Activated CD4-positive, CD25-positive, alpha-beta regulatory T cell treated with anti-CD3 and anti-CD28 coated beads, Interleukin-2, amount 50 U/mL, for 24 hours (primary cell): ENCODE data around the gene ZNF624.
"Not testable (repeated sequence)": the region's sequence is repeated elsewhere in the genome, so short reads cannot be mapped to it uniquely, and the experiment has no call there.

Experiments used
- ATAC-seq, 2 donors: fragments of 150-1000 bp; cut with Tn5 transposase; one replicate each; pipeline ENCODE4 v1.10.0; 2021; ENCODE audit warnings: mild to moderate bottlenecking in 1 of 2, moderate library complexity in 1 of 2

ZNF624 gene

DNA sequence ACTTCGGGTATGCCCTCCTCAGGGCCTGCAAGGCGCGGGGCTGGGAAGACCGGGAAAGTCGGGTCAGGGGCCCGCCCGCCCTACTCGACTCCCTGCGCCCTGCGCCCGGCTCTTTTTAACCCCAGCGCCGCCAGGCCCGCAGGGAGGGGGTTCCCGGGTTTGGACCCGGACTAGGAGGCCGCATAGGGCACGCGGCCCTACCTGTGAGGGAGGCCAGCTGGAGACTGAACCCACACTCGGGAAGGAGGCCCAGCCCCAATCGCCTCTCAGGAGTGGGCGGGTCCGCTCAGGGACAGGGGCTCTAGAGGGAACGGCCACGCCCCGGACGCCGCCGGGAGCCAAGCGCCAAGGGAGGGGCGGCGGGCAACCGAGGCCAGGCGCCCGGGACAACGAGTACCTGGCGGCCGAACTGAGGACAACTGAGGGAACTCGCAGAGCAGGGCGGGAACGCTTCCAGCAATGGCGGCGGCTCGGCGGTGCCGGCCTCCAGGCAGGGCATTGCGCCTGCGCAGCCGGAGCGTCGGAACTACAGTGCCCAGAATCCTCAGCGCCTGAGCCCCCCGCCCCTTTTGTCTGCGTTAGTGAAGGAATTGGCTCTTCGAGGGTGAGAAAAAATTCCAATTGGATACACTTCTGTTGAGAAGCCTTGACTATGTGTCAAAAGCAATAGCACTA is at the start of gene ZNF624:
ZNF624 (minus strand) TSS at position 484 of the 675 bp plus-strand sequence.
- peak; percentile 97 to 98 for ATAC-seq

DNA sequence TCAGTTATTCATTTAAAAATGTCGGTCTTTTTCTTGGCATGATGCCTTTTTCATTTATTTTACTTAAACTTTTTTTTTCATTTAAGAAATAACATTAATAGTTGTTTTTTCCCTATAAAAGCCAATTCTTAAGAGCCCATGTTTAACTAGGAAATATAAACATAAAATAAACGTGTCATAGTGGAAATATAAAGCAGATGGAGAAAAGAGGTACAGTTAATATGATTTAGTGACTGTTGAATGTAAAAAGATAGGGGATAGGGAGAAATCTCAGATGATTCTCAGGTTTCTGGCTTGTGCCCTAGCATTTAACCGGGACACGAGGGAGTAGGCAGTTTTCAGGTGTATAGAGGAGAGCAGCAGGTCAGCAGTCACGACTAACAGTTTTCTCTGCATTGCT is 44.0 kb upstream of the ZNF624 start:
- ATAC-seq = not testable (repeated sequence)

DNA sequence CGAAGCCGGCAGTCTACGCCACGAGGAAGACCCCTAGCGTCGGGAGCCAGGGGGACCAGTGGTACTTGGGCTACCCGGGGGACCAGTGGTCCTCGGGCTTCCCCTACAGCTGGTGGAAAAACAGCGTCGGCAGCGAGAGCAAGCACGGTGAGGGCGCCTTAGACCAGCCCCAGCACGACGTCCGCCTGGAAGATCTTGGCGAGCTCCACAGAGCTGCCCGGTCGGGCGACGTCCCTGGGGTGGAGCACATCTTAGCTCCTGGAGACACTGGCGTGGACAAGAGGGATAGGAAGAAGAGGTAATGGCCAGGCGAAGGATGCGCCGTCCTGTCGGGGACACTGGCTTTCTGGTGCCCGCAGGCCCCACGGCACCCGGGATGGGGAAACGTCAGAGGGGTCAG is 36.8 kb upstream of the ZNF624 start:
- peak in 1 of 2 donors; percentile 28 for ATAC-seq

DNA sequence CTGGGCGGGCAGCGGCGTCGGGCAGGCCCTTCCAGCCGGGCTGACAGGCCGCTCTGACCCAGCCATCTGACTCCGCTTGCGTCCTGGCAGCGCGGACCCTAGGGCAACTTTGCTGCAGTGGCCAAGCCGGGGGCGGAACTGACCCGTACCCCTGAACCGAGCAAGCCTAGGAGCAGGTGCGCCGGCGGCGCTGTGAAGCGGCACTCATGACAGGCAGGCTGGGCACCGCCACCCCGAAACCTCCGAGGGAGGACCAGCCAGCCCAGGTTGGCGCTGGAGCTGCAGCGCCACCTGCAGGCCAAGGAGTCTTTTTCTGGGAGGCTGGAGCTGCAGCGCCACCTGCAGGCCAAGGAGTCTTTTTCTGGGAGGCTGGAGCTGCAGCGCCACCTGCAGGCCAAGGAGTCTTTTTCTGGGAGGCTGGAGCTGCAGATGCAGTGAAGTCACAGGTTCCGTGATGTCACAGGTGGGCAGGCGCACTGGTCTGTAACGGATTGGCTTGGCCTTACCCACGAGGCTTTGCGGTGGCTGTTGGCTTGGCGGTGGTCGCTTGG is 36.2 kb upstream of the ZNF624 start, which contains the start of gene CCDC144A:
CCDC144A (plus strand) TSS at position 511 of the 551 bp plus-strand sequence. CDS start 160 bp downstream, outside the sequence.
- ATAC-seq = peak; percentile 78 to 95

DNA sequence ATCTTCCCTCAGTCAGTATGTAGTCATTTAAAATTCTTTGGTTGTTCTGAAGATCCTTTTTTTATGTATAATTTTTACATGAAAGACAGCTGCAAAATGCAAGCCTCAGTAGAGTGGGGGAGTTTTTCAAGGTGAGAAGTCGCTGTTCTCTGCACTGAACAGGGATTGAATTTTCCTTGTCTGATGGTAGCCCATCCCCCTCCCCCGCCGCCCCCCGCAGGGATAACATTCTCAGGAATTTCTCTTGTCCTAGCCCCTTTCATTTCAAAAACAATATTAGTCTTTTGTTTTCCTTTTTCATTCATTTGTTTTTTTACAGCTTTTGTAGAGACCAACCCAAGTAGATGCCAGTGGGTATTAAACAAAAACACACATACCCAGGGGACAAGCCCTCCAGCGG is 33.5 kb upstream of the ZNF624 start:
- not testable (repeated sequence) for ATAC-seq

DNA sequence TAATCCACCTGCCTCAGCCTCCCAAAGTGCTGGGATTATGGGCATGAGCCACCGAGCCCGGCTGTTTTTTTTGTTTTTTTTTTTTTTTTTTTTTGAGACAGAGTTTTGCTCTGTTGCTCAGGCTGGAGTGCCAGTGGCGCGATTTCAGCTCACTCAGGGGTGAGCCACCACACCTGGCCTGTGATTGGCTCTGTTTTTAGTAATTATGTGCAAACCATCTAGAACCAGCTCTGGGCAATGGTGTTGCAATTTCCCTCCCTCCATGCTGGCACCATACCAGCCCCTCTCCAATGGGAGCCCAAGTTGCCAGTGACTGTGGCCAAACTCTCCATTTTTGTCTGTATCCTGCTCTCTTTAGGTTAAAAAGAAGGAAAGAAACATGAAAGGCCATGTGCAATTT is 32.4 kb upstream of the ZNF624 start:
- ATAC-seq = not testable (repeated sequence)

DNA sequence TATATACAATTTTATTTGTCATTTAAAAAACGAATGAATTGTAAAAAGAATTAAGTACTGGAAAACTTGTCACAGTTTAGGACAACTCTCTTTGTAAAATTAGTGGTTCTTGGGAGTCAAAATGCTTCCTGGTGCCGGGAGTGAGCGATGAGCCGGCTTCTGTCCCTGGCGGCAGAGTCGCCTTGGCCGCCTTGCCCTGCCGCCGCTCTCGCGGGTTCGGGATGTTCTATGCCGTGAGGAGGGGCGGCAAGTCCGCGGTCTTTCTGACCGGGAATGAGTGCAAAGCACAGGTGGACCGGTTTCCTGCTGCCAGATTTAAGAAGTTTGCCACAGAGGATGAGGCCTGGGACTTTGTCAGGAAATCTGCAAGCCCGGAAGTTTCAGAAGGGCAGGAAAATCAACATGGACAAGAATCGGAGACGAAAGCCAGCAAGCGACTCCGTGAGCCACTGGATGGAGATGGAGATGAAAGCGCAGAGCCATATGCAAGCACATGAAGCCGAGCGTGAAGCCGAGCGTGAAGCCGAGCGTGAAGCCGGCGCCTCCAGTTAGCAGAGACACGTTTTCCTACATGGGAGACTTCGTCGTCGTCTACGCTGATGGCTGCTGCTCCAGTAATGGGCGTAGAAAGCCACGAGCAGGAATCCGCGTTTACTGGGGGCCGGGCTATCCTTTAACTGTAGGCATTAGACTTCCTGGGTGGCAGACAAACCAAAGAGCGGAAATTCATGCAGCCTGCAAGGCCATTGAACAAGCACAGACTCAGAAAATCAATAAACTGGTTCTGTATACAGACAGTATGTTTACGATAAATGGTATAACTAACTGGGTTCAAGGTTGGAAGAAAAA is 29.9 kb upstream of the ZNF624 start:
- ATAC-seq = not testable (repeated sequence)

DNA sequence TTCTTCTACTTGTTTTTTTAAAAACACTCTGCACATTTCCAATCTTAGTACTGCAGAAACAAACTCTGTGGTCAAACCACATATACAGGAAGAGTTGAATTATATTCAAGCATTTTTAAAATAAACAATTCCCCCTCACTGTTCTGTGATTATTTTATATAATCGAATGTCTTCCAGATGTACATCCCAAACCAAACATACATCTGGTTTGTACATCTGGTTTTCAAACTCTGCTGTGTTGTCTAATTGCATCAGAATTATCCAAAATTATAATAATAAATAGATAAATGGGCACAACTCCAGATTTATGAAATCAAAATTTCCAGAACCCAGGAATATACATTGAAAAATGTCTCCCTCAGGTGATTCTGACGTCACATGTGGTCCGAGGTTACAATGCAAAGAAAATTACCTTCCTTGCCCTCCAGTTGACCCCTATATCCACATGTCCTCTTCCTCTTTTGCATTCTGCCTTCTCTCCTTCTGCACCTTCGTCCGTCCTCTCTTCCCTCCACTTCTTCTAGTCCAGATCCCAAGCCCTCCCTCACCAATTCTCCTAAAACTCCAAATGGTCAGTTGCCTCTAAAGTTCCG is 23.1 kb upstream of the ZNF624 start:
- no peak for ATAC-seq

DNA sequence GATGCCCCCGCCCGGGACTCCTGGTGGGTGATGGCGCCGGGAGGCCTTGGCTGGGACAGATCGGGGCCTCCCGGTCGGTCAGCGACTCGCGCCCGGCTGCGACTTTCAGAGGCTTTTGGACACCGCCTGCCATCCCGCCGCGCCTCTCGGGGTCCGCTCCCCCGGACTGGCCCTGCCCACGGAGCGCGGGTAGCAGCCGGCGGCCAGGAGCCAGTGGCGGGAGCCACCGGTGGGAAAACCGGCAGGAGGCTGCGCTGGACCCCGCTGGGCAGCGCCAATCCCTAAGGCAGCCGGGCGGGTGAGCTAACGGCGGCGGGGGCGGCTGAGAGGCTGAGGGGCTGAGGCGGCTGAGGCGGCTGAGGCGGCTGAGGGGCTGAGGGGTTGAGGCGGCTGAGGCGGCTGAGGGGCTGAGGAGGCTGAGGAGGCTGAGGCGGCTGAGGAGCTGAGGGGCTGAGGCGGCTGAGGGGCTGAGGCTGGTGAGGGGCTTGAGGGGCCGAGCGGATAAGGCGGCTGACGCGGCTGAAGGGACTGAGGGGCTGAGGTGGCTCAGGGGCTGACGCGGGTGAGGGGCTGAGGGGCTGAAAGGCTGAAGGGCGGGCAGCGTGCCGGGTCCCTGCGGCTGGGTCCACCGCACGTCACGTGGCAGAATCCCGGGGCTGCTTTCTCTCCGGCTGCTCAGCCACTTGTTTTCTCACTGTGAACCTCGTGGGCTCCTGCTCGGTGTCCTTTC is 13.4 kb upstream of the ZNF624 start:
- ATAC-seq = not testable (repeated sequence)

DNA sequence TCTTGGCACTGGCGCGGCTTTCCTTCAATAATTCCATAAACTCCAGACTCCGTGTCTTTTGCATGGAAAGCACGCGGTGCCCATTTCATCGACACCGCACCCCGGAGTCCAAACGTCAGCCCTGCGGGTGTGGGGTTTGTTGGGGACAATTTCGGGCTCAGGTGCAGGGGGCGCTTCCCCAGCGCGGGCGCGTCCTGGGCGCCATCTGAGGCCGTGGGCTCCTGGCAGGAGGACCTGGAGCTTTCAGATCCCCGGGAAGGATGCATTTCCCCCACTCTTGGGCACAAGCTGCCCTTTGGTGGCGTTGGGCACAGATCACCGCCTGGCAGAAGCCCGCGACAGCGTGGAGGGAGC is 12.9 kb upstream of the ZNF624 start:
- ATAC-seq = not testable (repeated sequence)

DNA sequence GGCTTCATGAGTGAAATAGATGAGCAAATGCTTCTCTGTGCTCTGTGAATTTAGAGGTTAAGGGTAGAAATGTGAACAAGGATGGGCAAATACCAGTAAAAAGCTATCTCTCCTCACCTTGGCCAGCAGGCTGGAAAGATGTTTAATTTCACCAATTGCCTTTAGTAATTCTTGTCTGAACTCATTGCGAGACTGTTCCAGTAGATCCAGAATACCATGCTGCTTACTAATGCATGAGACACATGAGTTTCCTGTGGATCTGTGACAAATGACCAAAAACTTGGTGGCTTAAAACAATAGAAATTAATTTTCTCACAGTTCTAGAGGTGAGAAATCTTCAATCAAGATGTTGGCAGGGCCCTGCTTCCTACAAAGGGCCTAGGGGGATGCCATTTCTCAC is 9.3 kb upstream of the ZNF624 start:
- ATAC-seq = no peak

DNA sequence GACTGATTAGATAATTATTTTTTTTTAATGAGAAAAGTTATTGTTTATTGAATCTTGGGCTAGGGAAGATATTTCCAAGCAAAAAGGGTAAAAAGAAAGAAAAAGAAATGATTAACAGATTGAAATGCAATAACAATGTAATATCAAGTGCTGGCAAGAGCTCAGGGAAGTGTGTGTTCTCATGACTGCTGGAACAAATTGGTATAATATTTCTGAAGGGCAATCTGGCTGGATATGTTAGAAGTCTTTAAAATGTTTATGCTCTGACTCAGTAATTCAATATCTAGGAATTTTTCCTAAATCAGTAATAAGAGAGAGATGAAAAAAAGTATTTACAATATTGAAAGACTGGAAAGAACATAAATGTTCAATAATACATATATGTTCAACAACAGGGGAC is 7.6 kb upstream of the ZNF624 start:
- no peak for ATAC-seq

DNA sequence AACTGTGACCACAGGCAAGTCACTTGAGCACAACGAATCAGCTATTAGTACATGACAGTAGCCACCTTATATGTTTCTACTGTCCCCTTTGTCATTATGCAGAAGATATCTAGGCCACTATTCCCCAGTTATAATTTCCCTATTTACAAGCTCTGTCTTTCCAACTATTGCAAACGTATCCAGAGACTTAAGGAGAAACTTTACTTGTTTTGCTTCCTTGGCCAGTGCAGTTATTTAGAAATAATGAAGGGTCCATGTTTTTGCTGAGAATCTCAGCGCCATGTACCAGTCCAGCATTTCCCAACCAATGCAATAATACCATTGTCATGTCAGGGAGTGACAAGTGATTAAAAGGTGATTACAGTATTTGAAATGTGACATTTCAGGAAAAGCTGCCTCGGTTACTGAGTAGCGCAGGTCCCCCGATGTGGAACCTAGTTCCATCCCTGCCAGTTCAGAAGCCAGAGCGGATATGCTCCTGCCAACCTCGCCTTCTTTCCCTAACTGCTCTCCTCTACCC is 743 bp downstream of the ZNF624 start:
- ATAC-seq = no peak

DNA sequence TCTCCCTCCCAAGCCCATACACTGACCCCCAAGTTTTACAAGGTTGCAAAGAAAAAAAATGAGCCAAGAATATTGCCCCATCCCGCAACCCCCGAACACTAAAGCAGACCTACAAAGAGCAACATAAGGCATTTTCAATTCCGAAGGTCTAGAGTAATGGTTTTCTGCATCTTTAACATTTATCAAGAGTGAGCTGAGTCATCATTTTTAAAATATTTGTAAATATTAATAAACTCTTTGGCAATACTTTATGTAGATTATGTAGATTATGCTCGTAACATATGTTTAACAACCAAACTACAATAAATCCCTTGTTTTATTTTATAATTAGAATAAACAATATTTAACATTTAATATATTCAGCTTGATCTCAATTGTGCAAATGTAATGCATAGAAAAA is 1.4 kb downstream of the ZNF624 start:
- ATAC-seq = no peak

DNA sequence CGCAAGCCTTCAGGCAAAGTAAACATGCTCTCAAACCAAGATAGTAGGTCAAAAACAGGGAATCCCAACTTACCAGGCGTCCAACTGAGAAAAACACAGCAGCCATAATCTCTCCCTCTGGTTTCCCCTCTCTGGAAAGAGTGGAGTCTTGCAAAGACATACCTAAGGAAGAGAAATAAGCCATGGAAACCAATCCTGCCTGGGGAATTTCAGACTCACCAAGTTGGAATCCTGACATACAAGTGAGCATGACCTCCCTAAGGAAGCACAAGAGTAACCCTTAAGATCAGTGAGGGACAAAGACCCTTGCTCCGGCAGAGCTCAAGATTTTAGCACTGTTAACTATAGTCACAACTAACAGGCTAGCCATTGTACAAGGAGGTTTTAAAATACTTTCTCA is 4.1 kb downstream of the ZNF624 start:
- ATAC-seq = no peak

DNA sequence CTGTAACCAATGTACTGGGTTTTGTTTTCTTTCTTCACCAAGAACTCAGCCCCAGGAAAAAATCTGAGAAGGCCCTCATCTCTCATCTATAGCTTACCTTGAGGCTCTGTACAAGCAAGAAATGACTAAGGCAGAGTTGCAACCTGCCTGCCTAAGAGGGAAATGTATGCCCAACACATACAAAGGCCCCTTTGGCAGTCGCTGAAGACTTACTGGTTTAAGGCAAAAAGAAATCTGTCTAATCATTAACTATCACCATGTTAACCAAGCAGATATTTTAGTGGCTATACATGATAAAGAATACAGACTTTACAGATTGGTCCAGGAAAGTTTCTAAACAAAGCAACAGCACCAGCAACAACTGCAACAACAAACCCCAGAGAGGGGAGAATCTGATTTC is 14.2 kb downstream of the ZNF624 start:
- ATAC-seq = no peak

DNA sequence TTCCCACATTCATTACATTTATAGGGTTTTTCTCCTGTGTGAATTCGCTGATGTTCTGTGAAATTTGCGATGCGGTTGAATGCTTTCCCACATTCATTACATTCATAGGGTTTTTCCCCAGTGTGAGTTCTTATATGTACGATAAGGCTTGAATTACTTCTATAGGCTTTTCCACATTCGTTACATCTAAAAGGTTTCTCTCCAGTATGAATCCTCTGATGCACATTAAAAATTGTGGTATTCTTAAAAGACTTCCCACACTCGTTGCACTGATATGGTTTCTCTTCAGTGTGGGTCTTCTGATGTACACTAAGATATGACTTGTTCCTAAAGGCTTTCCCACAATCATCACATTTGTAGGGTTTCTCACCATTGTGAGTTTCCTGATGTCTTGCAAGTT is 30.4 kb downstream of the ZNF624 start:
- ATAC-seq = no peak

DNA sequence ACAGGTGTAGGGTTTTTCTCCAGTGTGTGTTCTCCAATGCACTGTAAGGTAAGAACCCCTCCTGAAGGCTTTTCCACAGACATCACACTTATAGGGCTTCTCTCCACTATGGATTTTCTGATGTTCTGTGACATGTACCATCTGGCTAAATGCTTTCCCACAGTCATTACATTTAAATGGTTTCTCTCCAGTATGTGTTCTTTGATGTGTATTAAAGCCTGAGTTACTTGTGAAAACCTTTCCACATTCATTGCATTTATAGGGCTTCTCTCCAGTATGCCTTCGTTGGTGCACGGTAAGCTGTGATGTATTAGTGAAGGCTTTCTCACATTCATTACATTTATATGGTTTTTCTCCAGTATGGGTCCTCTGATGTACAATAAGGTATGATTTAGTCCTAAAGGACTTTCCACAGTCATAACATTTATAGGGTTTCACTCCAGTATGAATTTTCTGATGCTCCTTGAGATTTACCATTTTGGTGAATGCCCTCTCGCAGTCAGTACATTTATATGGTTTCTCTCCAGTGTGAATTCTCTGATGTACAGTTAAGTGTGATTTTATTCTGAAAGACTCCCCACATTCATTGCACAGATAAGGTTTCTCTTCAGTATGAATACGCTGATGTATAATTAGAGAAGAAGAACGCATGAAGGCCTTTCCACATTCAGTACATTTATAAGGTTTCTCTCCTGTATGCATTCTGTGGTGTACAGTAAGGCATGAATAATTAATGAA is 30.9 kb downstream of the ZNF624 start:
- ATAC-seq = no peak

DNA sequence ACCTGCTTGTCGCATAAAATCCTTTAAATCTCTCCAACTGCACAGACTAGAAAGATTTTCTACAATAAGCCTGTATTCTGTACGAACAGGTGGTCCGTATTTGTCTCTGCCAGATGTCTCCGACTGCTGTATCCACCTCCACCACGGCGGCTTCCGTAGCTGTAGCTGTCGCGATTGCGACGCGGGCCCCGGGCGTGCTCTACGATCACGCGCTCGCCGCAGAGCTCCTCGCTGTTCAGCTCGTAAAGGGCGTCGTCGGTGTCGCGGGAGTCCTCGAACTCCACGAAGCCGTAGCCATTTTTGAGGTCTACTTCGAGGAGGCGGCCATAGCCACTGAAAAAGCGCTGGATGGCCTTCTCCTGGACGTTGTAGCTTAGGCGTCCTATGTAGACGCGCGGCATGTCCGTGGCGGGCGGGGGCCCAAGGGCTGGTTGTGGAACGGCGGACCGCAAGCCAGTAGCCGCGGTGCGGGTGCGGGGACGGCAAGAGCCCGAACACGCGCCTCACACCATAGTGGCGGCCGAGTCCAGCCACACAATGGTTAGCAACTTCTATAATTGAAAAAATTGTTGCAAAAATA is 36.1 kb downstream of the ZNF624 start:
- no peak for ATAC-seq

DNA sequence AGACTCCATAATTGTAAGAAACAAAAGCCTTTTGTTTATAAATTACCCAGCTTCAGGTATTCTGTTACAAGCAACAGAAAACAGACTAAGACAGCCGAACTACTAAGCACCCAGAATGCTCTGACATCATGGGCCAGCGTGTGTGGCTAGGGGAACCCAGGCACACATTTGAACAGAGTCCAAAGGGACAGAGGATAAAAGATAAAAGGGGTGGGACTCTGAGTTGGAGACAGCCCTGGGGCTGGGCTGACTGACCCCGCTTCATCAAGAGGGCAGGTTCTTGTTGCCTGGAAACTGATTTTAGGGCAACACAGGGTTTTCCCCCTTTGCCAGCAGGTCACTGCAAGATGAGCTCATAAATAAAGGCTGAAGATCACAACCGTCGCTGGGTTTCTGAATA is 54.1 kb downstream of the ZNF624 start:
- ATAC-seq = no peak

DNA sequence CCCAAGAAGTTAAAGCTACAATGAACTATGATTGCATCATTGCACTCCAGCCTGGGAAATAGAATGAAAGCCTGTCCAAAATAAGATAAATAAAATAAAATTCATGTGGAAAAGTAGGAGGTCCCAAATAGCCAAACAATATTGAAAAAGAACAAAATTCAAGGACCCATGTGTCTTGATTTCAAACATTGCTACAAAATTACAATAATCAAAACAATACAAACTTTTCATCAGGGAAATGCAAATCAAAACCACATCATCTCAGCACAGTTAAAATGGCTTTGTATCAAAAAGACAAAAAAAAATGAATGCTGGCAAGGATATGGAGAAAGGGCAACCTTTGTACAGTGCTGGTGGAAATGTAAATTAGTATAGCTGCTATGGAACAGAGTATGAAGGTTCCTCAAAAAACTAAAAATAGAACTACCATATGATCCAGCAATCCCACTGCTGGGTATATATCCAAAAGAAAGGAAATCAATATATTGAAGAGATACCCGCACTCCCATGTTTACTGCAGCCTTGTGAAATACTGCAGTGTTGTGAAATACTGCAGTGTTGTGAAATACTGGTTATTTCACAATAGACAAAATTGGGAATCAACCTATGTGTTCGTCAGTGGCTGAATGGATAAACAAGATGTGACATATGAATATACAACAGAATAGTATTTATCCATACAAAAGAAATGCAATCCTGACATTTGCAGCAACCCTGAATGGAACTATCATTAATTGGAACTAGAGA is 60.1 kb downstream of the ZNF624 start:
- ATAC-seq = no peak
